GM18505 (cell line): ENCODE data around the gene SEC24D.

Experiments used
- ATAC-seq: cut with Tn5 transposase; IDR thresholded peaks from one replicate; pipeline ENCODE4 v1.9.1; 2021; ENCODE audit not compliant: unreplicated experiment
- POLR2A ChIP-seq: IDR thresholded peaks from 4 replicates; pipeline ENCODE4 v1.6.1; 2011; ENCODE audit warnings: borderline replicate concordance; ENCODE audit not compliant: insufficient read depth, insufficient read length; ENCODE audit errors: extremely low read depth

The SEC24D gene

GRCh38 chr4:118850488-118851173 is 14.7 kb upstream of the SEC24D start:
- ATAC-seq = peak; percentile 94
- TF ChIP-seq POLR2A = peak; percentile 22

DNA sequence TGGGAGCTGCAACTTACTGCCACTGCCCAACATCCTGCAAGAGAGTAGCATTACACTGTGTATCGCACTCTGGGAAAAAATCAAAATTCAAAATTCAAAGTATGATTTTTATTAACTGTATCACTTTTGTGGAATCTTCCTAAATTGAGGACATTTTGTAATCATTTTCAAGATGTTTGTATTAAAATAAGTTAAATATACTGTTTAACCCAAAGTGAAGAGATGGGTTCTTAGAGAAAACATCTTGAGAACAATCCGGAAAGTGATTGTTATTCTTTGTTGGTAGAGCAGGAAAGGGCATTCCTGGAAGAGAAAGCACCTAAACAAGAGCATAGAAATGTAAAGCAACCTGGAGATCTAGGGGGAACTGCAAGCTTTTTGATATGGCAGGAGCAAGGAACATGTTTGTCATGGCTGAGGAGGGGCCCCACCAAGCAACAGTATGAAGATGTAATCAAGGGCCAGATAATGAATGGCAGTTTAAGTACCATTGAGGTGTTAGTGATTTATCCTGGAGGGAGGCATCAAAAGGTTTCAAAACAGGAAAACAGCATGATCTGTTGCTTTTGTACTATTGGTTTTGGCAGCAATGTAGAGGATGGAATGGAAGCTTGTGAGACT is 14.1 kb upstream of the SEC24D start:
- ATAC-seq = no peak
- TF ChIP-seq POLR2A = no peak

- TF ChIP-seq POLR2A = no peak
- ATAC-seq = no peak
These were observed 13.0 kb upstream of the SEC24D start for GRCh38 chr4:118848901-118849300.

GRCh38 chr4:118848242-118848641 is 12.3 kb upstream of the SEC24D start:
- TF ChIP-seq POLR2A = no peak
- ATAC-seq = no peak

DNA sequence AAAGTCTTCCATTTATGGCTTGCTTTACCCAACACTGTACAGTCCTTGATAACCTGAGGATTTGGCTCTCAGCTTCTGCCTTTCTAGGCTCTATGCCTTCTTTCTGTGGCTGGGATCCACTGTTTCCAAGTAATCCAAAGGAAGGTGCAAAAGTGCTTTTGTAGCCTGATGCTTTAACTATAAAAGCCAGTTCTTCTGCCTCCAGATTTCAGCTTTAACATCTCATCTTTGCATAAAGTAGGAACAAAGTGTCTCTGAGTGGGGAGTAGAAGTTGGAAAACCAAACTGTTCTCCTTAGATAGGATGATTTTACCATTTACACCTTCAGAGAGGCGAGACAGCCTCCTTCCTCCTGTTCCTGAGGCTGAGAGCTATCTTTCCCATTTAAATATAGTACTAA is 11.1 kb upstream of the SEC24D start:
- TF ChIP-seq POLR2A = no peak
- no peak for ATAC-seq

GRCh38 chr4:118845552-118846050 is 9.7 kb upstream of the SEC24D start:
- ATAC-seq = no peak
- no peak for TF ChIP-seq POLR2A

DNA sequence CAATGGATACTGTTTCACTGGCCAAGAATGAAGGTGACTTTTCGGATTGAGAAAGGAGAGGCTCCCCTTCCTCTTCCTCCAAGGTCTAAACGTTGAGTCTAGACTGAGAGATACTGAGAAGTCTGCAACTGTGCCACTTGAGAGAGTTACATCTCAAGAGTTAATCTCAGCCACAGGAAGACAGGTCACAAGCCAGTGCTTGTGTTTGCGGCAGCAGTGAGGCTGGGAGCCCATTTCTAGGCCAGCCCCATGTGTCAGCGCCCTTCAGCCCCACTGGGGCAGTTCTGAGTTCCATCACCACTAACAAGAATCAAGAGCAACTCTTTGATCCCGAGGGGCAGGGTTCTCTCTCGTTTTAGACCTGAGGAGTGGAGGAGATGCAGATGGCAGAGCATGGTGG is 7.3 kb upstream of the SEC24D start:
- no peak for ATAC-seq
- TF ChIP-seq POLR2A = no peak

- ATAC-seq = no peak
- no peak for TF ChIP-seq POLR2A
These were observed 6.1 kb upstream of the SEC24D start for GRCh38 chr4:118842055-118842454.

GRCh38 chr4:118839221-118839927 is 3.4 kb upstream of the SEC24D start:
- no peak for TF ChIP-seq POLR2A
- no peak for ATAC-seq

DNA sequence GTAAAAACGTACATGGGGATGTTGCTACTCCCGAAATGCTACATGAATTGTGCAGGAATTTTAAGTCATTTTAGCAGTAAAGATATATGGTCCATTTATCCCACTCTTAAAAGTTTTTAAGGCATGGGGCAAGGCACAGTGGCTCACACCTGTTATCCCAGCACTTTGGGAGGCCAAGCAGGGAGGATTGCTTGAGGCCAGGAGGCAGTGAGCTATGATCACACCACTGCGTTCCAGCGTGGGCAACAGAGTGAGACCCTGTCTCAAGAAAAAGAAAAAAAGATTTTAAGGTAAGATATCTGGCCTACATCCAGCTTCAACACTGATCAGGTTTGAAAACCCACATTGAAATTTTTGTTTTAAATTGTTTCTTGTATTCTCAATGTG is 1.2 kb upstream of the SEC24D start:
- ATAC-seq = no peak
- no peak for TF ChIP-seq POLR2A

DNA sequence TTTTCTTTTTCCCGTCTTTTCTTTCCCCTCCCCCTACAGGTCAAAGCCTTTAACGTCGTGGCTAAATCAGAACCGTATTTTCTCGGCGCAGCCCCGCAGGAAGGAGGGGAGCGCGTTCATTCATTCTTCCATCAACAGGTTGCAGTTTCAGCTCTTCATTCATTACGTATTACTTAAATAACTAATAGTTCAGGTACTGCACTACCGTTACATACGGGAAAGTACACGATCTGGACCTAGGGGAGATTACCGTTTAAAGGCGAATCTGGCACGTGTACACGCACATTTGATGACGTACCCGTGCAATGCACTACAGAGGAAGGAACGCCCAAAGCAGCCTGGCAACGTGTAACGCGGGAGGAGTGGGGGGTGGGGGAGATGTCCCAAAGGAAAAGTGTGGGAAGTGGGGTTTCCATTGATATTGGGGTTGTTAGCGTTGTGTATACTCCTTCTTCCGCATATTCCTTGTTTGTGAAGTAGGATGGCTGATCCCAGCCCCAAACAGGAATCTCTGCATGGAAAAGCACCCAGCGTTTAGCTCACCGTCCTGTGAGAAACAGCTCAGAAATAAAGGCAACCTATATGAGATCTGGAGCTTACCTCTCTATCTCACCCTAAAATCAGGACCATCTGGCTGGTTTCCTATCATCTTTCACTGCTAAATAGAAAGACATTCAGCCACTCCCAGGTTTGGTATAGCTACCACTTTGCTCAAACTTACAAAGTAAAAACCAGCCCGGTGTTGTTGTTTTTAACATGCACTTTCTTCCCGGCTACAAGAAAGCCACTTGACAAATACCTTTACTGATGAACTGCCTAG is 585 bp upstream of the SEC24D start:
- peak; percentile 43 for ATAC-seq
- TF ChIP-seq POLR2A = no peak

- ATAC-seq = peak; percentile 42
- peak; percentile 58 for TF ChIP-seq POLR2A
These were observed 861 bp downstream of the SEC24D start for GRCh38 chr4:118834960-118835569.

GRCh38 chr4:118834070-118834469 is 1.9 kb downstream of the SEC24D start:
- ATAC-seq = no peak

More at GRCh38 chr4:118834070-118834469, 1.9 kb downstream of the SEC24D start:
- no peak for TF ChIP-seq POLR2A
